GM19025 (cell line): Measurements from ENCODE around the gene ANHX.
A peak's percentile ranks its signal among the peaks of the same experiment; 100 is the strongest.

Source experiments
- ATAC-seq: cut with Tn5 transposase; IDR thresholded peaks from one replicate; pipeline ENCODE4 v1.9.1; 2021; ENCODE audit warnings: mild to moderate bottlenecking, low read depth, moderate library complexity; ENCODE audit not compliant: unreplicated experiment

ANHX gene

GRCh38 chr12:133203344-133204263 lies 32.1 kb downstream of the ANHX start:
- no peak for ATAC-seq

GRCh38 chr12:133202493-133203343 lies 33.0 kb downstream of the ANHX start:
- no peak for ATAC-seq

- ATAC-seq, result no peak
Observed at GRCh38 chr12:133201888-133202287, 33.8 kb downstream of the ANHX start.

DNA sequence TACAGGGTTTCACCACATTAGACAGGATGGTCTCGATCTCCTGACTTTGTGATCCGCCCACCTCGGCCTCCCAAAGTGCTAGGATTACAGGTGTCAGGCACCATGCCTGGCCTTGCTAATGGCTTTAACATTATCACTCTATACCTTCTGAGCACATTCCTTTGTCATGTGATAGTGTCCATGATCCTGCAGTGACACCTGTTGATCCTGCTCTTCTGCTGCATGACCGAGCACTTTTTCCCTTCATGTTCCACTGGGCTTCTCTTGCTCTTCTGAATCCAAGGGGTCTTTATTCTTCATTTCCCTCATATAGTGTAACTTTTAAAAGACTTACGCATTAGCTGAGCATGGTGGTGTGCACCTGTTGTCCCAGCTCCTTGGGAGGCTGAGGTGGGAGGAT lies 42.8 kb downstream of the ANHX start:
- ATAC-seq, result no peak

DNA sequence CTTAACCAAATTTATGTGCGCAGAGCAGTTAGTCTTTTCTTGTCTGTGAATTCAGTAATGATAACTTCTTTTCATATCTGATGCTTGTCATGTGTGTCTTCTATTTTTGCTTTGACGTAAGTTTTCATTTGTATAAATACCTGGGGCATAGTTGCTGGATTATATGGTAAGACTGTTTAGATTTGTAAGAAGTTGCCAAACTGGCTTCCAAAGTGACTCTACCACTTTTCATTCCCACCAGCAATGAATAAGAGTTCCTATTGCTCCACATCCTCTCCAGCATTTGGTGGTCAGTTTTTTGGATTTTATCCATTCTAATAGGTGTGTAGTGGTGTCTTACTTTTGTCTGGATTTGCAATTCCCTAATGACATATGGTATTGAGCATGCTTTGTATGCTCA lies 45.5 kb downstream of the ANHX start:
- no peak for ATAC-seq

DNA sequence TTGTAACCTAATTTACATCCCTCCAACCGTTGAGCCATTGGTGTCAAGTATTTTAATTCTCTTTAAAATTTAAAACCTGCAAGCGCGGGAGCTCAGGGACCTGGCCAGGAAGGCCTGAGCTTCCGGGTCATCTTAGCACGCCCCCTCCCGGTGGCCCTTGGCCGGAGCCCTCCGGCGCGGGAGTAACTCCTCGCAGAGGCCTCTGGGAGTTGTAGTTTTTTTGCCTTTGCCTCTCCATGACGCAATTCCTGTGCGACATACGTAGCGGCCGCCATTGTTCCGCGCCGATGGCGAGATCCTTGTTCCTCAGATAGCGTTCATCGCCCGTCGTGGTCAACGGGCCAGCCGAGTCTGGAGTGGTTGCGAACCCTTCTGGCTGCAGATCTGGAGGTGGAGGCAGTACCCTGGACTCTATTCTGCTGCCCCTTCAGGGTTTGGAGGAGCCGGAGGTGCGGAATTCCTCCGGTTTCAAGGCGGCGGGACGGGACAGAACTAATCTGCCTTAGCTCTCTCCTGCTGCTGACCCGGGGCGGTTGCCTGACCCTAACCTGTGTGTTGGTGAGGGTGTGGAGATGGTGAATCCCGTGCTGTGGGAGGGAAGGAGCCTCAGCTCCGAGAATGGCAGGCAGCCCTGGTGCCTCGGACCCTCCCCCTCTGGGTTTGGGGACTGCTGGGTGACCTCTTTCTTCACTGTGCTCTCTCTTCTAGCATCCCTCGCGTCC lies 54.3 kb downstream of the ANHX start, which contains the start of gene ZNF268:
Gene ZNF268, plus strand, starts transcription at position 258 of the 722 bp plus-strand sequence. CDS start 503 bp downstream, outside the sequence.
- ATAC-seq, result peak; percentile 68

DNA sequence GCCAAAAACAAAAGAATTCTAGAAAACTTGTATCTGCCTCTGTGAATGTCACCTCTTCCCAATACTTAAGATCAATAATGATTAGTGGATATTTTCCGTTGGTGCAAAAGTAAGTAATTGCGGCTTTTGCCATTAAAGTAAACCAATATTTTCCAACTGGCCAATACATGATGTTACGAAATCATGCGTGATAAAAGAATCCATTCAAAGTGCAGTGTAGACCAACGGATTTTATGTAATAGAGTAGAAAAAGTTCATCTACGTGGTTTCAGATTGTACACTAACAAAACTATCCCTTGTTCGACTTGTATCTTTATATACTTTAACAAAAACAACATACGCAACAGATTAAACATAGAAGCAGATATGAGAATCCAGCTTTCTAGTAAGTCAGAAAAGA lies 55.0 kb downstream of the ANHX start:
- no peak for ATAC-seq

- no peak for ATAC-seq
Observed at GRCh38 chr12:133174901-133175300, 60.8 kb downstream of the ANHX start.

GRCh38 chr12:133172491-133172890 lies 63.2 kb downstream of the ANHX start:
- ATAC-seq, result no peak
